Activated naive CD8-positive, alpha-beta T cell treated with anti-CD3 and anti-CD28 coated beads, Interleukin-2, amount 50 U/mL, for 16 hours (primary cell): ENCODE measurements around the gene MOV10L1.

ENCODE experiments used
- DNase-seq: peaks from one replicate; pipeline ENCODE4 v3.0.0-alpha.2; 2020; ENCODE audit warnings: low read depth, low spot score

Gene MOV10L1

GRCh38 chr22:50058906-50059880, 30.6 kb upstream of the MOV10L1 start:
- no peak for DNase-seq

GRCh38 chr22:50059881-50060262, 29.9 kb upstream of the MOV10L1 start:
- no peak for DNase-seq

GRCh38 chr22:50060441-50061140, 29.2 kb upstream of the MOV10L1 start:
- no peak for DNase-seq

- no peak for DNase-seq
These were observed 28.5 kb upstream of the MOV10L1 start for GRCh38 chr22:50061141-50061823.

- no peak for DNase-seq
These were observed 27.9 kb upstream of the MOV10L1 start for GRCh38 chr22:50061824-50062355.

- DNase-seq, result no peak
These were observed 27.2 kb upstream of the MOV10L1 start for GRCh38 chr22:50062509-50063135.

- no peak for DNase-seq
These were observed 26.0 kb upstream of the MOV10L1 start for GRCh38 chr22:50063589-50064393.

GRCh38 chr22:50064453-50064852, 25.4 kb upstream of the MOV10L1 start:
- DNase-seq, result no peak

GRCh38 chr22:50067244-50067643, 22.6 kb upstream of the MOV10L1 start:
- no peak for DNase-seq

GRCh38 chr22:50068096-50068495, 21.7 kb upstream of the MOV10L1 start:
- no peak for DNase-seq

GRCh38 chr22:50070366-50070765, 19.4 kb upstream of the MOV10L1 start:
- no peak for DNase-seq

GRCh38 chr22:50071432-50072166, 18.2 kb upstream of the MOV10L1 start:
- DNase-seq, result no peak

- DNase-seq, result no peak
These were observed 17.6 kb upstream of the MOV10L1 start for GRCh38 chr22:50072167-50072555.

GRCh38 chr22:50072714-50073538, 16.9 kb upstream of the MOV10L1 start:
- DNase-seq, result no peak

- no peak for DNase-seq
These were observed 15.8 kb upstream of the MOV10L1 start for GRCh38 chr22:50074056-50074455.

- no peak for DNase-seq
These were observed 15.0 kb upstream of the MOV10L1 start for GRCh38 chr22:50074551-50075530.

GRCh38 chr22:50076646-50077535, 12.9 kb upstream of the MOV10L1 start:
- no peak for DNase-seq
